Activated CD4-positive, alpha-beta T cell treated with anti-CD3 and anti-CD28 coated beads, Interleukin-2, amount 10 ng/mL, durations not matched to agents 24 days and 14 days (primary cell): ENCODE results near the gene CBX2. TPM values are rescaled to one million over a fixed set of nuclear protein-coding genes. Genes with fewer than 3 reads are reported as not detected.

ENCODE experiments used
- DNase-seq: peaks from one replicate; pipeline ENCODE4 v3.0.0; 2022
- H3K27ac Mint-ChIP-seq: one replicate; pipeline ENCODE4 v1.8.0; 2022; ENCODE audit warnings: mild to moderate bottlenecking, mixed read lengths
- H3K27me3 Mint-ChIP-seq: one replicate; pipeline ENCODE4 v1.8.0; 2022; ENCODE audit warnings: mixed read lengths
- H3K36me3 Mint-ChIP-seq: one replicate; pipeline ENCODE4 v1.8.0; 2022; ENCODE audit warnings: low read depth, mild to moderate bottlenecking, mixed read lengths
- H3K4me1 Mint-ChIP-seq: one replicate; pipeline ENCODE4 v1.8.0; 2021; ENCODE audit warnings: mixed read lengths
- H3K4me3 Mint-ChIP-seq: one replicate; pipeline ENCODE4 v1.8.0; 2022; ENCODE audit warnings: mild to moderate bottlenecking, moderate library complexity, mixed read lengths
- H3K9me3 Mint-ChIP-seq: one replicate; pipeline ENCODE4 v1.8.0; 2021; ENCODE audit warnings: mixed read lengths
- intact Hi-C: fragments of 100-400 bp; cut with micrococcal nuclease; formaldehyde crosslinking; loops from one replicate; pipeline ENCODE4 v1.15.1; 2023
- total RNA-seq: library from RNA; stranded (reverse); gene quantifications from 2 replicates; pipeline ENCODE4 v1.2.3, GENCODE V29; 2022

The CBX2 gene
- total RNA-seq, 1 donor from 2014 or later: 8.2 TPM

DNA sequence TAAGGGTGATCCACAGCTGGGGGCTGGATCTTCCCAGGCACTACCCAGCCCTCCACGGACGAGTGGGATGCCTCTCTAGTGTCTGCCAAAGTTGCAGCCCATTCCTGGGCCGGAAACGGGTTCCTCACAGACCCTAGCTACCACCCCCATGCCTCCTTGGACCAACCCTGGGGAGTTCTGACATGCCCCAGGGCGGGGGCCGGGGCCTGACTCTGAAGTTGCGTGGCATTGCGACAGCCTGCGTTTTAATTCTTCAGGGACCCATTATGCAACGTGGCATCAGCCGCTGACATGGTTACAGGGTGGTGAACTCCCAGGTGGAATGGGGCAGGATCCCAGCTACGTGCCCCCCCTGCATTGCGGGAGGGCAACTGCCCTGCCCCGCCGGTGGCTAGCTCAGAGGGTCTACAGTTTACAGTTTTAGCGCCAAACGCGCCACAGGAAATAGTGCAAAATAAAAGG is 58.6 kb downstream of the CBX2 start:
- H3K36me3 Mint-ChIP-seq: peaks cover 21% of the 10 kb centered on the region
- intact Hi-C loops: loop anchor here (5.0 to 10.0 kb wide), 2 partner anchors 418 to 1704 kb away; partner anchors contain the start of gene TMC8

DNA sequence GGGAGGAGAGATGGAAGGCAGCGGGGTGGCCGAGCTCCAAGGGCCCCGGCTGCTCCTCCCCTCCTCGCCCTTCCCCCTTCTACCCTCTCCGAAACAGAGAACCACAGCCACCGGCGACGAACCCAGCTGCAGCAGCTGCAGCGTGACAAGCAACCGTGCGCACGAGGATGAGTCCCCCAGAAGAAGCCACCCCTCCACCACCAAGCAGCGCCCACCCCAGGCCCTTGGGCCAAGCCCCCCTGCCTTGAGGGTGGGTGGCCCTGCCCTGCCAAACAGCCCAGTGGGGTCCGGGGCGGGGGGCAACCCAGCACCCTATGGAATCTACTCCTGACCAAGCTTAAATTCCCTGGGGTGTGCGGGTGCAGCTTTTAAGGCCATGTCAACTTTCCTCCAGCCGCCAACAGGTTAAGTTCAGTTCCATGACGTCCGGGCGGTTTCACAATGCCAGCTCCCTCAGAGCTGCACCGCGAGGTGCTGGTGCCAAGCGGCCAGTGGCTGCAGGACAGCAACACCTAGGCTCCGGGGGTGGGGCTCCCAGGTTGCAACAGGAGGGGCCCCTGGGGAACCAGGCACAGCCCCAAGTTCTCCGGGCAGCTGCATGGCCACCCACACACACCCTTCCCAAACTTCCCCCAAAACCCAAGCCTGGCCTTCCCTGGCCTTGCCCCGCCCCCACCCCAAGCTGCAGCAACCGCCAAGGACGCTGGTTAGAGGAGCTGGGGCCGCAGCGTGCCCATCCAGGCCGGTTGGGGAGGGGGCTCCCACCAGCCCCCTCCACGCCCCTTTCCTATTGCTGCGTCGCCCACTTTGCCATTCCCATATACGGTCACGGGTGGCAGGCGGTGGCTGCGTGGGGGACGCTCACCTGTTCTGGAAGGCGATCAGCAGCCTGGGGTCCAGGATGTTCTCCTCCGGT is 59.3 kb downstream of the CBX2 start:
- Mint-ChIP-seq H3K27ac (peak overlapping the region; percentile 90), H3K9me3 (no peaks in the 10 kb centered on the region), H3K4me1 (peaks cover 24% of the 10 kb centered on the region), H3K36me3 (peaks cover 21% of the 10 kb centered on the region), H3K4me3 (peak overlapping the region; percentile 97), H3K27me3 (peaks cover 16% of the 10 kb centered on the region)
- peak; percentile 84 for DNase-seq
- intact Hi-C loops: loop anchor here (5.0 to 10.0 kb wide), 2 partner anchors 418 to 1705 kb away; partner anchors contain the start of gene TMC8

More for the DNA sequence above, 58.6 kb downstream of the CBX2 start:
- Mint-ChIP-seq H3K9me3 (no peaks in the 10 kb centered on the region), H3K27me3 (peaks cover 13% of the 10 kb centered on the region), H3K27ac (peak overlapping the region; percentile 60), H3K4me1 (peaks cover 22% of the 10 kb centered on the region), H3K4me3 (peak overlapping the region; percentile 97)
- peak; percentile 62 for DNase-seq

Other genes starting within 250 kb of the CBX2 start
- gene RBFOX3, start 167.1 kb upstream of the CBX2 start, total RNA-seq: not detected in 2 replicates
- gene ENPP7, start 47.2 kb upstream of the CBX2 start, total RNA-seq: 0.09 TPM in 1 of 2 replicates, not detected in the other
- 9.4 TPM in 2 replicates for gene CBX8, start 18.9 kb downstream of the CBX2 start, total RNA-seq
- 18.5 and 19.4 TPM in 2 replicates for gene CBX4, start 61.3 kb downstream of the CBX2 start, total RNA-seq